ENCODE data around the gene KLHL29. TPM values are rescaled to one million over a fixed set of nuclear protein-coding genes. Genes with fewer than 3 reads are reported as not detected.

KLHL29 gene
- total RNA-seq, 1 donor from 2014 or later = 3.4 TPM

- DNase-seq (ENCODE audit: low read depth in 2 of 2) = no peak
Observed at GRCh38 chr2:23492921-23493320, 107.9 kb downstream of the KLHL29 start.

- DNase-seq (ENCODE audit: low read depth in 2 of 2) = no peak
Observed at GRCh38 chr2:23493846-23494245, 108.9 kb downstream of the KLHL29 start.

- DNase-seq (ENCODE audit: low read depth in 2 of 2) = no peak
Observed at GRCh38 chr2:23494286-23494685, 109.3 kb downstream of the KLHL29 start.

GRCh38 chr2:23495661-23496114, 110.7 kb downstream of the KLHL29 start:
- DNase-seq (ENCODE audit: low read depth in 2 of 2) = no peak

GRCh38 chr2:23496456-23496855, 111.5 kb downstream of the KLHL29 start:
- DNase-seq (ENCODE audit: low read depth in 2 of 2) = no peak

- DNase-seq (ENCODE audit: low read depth in 2 of 2) = peak in 1 of 2 donors; percentile 50
Observed at GRCh38 chr2:23497063-23497462, 112.1 kb downstream of the KLHL29 start.

- DNase-seq (ENCODE audit: low read depth in 2 of 2) = peak in 1 of 2 donors; percentile 21
Observed at GRCh38 chr2:23497536-23497935, 112.6 kb downstream of the KLHL29 start.

- DNase-seq (ENCODE audit: low read depth in 2 of 2) = peak in 1 of 2 donors; percentile 50
Observed at GRCh38 chr2:23498943-23499342, 114.0 kb downstream of the KLHL29 start.

GRCh38 chr2:23499439-23499838, 114.5 kb downstream of the KLHL29 start:
- DNase-seq (ENCODE audit: low read depth in 2 of 2) = no peak

GRCh38 chr2:23500836-23501235, 115.9 kb downstream of the KLHL29 start:
- DNase-seq (ENCODE audit: low read depth in 2 of 2) = no peak

GRCh38 chr2:23502096-23502495, 117.1 kb downstream of the KLHL29 start:
- DNase-seq (ENCODE audit: low read depth in 2 of 2) = no peak

- DNase-seq (ENCODE audit: low read depth in 2 of 2) = peak in 1 of 2 donors; percentile 15
Observed at GRCh38 chr2:23503097-23503496, 118.1 kb downstream of the KLHL29 start.

GRCh38 chr2:23503682-23504081, 118.7 kb downstream of the KLHL29 start:
- DNase-seq (ENCODE audit: low read depth in 2 of 2) = no peak

GRCh38 chr2:23504591-23504990, 119.6 kb downstream of the KLHL29 start:
- no peak for DNase-seq (ENCODE audit: low read depth in 2 of 2)

- DNase-seq (ENCODE audit: low read depth in 2 of 2) = no peak
Observed at GRCh38 chr2:23505218-23505983, 120.4 kb downstream of the KLHL29 start.

- no peak for DNase-seq (ENCODE audit: low read depth in 2 of 2)
Observed at GRCh38 chr2:23505984-23506380, 121.0 kb downstream of the KLHL29 start.

- no peak for DNase-seq (ENCODE audit: low read depth in 2 of 2)
Observed at GRCh38 chr2:23506531-23507266, 121.7 kb downstream of the KLHL29 start.

GRCh38 chr2:23507267-23508065, 122.5 kb downstream of the KLHL29 start:
- no peak for DNase-seq (ENCODE audit: low read depth in 2 of 2)

GRCh38 chr2:23508066-23508390, 123.0 kb downstream of the KLHL29 start:
- DNase-seq (ENCODE audit: low read depth in 2 of 2) = no peak

- no peak for DNase-seq (ENCODE audit: low read depth in 2 of 2)
Observed at GRCh38 chr2:23509103-23509502, 124.1 kb downstream of the KLHL29 start.

GRCh38 chr2:23509596-23510292, 124.8 kb downstream of the KLHL29 start:
- DNase-seq (ENCODE audit: low read depth in 2 of 2) = no peak
